NCI-H1105 (cell line): ENCODE data around the gene IER5L.

Experiments
- DNase-seq: peaks from one replicate; lab custom pipeline; 2025; lab: John Stamatoyannopoulos, UW

The IER5L gene

DNA sequence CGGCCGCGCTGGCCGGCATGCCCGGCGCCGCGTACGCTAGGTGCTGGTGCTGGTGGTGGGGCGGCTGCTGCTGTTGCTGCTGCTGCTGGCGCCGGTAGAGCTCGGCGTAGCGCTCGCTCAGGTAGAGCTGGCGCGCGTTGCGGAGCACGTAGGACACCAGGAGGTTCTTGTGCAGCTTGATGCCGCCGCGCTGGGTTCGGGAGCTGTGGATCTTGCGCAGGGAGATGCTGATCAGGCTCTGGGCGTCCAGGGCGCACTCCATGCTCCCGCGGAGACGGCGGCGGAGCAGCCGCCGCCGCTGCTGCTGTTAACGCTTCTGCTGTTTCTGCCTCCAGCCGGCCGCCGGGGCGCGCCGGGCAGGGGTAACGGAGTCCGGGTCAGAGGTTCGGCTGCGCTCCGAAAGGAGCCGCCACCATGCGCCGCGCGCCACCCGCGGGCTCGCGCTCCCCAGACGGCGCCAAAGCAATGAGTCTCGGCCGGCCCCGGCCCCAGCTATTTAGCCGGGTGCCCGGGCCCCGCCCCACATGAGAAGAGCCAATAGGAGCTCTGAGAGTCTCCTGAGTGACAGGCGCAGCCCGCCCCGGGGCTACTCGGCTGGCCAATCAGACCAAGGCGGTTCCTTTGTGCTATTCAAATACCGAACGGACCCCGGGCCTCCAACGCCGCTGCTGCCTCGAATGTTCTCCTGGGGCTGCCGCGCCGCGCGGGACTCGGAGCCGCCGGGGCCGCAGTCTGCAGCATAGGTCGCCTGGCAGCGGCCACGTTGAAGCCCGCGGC is at the start of gene IER5L:
Gene IER5L, minus strand, starts transcription at position 471 of the 777 bp plus-strand sequence. Its CDS starts 209 bp downstream, at position 262.
- DNase-seq = peak; percentile 91

GRCh38 chr9:129227843-129228189 is 49.8 kb upstream of the IER5L start:
- no peak for DNase-seq

DNA sequence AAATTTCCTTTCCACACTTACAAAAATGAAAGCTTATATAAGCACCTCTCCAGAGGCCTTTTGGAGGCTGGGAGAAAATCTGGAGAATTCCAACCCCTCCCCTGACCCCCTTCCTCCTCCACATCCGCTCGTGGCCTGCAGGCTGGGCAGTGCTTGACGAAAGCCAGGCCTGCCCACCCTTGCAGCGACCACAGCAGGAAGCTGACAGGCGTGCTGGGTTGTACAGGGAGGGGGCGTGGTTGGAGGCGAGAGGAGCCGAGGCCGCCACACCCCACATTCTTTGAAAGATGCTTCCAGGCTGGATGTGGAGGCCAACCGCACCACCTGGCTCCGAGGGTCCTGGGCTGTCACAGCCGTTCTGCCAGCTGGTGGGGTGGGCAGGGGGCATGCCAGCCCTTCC is 47.8 kb upstream of the IER5L start:
- no peak for DNase-seq

DNA sequence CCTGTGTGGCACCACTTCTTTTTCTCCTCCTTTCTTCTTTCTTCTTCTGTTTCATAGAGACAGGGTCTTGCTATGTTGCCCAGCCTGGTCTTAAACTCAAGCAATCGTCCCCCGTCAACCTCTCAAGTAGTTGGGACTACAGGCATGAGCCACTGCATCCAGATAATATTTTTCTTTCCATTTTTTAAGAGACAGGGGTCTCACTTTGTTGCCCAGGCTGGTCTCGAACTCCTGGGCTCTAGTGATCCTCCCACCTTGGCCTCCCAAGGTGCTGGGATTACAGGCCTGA is 47.4 kb upstream of the IER5L start:
- DNase-seq = no peak

DNA sequence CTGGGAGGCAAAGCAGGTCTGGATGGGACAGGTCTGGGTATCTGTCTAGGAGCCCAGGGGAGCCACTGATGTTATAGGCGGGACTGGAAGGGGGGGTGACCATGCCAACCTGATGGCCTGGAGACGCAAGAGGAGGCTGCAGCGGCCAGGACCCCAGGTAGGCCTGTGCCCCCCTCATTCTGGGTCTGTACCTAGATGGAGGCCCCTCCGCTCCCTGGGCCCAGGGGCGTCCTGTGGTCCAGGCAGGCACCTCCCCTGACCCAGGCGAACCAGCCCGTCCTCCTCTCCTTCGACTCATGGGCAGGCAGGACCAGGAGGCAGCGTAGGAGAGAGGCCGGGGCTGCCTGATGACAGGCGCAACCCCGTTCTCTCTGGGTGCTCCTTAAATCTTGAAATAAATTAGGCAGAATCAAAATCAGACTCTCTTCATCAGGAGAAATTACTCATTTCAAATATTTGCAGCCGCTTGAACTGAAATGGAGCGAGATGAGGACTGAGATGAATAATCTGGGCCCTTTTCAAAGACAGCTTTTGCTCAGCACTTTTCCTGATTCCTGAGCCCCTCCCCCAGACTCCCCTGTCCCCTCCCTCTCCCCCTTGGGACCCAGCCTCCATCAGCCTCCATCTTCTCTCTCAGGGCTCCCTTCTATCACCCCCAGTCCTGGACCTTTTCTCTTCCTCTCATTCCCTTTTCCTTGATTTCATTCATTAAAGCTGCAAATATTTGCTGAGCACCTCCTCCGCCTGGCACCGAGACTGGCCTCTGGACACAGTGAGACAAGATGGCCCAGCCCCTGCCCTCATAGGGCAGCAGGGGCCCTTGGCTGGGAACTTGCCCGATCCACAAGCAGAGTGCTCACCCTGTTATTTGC is 46.8 kb upstream of the IER5L start:
- no peak for DNase-seq

DNA sequence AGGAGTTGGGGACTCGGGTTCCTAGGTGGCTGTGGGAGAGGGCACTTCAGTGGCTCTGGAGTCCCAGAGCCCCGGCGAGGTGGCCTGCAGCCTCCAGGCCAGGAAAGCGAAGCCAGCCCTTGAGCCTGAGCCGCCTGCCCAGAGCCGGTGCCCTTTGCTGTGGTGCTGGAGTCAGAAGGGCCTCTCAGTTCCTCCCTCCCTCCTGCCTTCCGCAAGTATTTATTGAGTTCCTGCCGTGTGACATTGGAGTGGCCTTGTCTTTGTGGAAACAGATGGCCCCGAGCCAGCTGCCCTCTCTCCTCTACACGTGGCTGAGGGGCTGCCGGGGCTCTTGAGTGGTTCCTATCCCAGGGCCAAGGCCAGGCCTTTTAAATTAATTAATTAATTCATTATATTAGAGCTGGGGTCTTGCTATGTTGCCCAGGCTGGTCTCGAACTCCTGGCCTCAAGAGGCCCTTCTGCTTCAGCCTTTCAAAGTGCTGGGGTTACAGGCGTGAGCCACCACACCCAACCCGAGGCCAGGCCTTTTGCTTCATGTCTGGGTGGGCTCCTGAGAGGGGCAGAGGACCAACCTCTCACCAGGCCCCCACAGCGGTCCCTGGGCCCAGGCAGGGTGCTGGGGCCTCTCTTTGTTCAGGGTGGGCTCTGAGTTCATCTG is 45.6 kb upstream of the IER5L start:
- no peak for DNase-seq

DNA sequence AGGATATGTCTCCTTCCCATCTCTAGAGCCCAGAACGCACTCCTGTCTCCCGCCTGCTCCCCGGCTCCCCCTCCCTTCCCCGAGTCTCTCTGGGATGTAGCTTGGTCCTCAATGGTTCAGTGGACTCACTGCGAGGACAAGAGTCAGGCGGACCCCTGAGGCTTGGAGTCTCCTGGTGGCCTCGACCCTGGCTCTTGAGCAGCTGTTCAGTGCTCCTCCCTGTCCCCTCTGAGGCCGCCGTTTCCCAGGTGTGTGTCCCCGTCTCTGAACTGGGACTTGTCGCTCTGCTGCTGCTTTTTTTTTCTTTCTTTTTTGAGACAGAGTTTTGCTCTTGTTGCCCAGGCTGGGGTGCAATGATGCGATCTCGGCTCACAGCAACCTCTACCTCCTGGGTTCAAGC is 44.8 kb upstream of the IER5L start:
- no peak for DNase-seq

DNA sequence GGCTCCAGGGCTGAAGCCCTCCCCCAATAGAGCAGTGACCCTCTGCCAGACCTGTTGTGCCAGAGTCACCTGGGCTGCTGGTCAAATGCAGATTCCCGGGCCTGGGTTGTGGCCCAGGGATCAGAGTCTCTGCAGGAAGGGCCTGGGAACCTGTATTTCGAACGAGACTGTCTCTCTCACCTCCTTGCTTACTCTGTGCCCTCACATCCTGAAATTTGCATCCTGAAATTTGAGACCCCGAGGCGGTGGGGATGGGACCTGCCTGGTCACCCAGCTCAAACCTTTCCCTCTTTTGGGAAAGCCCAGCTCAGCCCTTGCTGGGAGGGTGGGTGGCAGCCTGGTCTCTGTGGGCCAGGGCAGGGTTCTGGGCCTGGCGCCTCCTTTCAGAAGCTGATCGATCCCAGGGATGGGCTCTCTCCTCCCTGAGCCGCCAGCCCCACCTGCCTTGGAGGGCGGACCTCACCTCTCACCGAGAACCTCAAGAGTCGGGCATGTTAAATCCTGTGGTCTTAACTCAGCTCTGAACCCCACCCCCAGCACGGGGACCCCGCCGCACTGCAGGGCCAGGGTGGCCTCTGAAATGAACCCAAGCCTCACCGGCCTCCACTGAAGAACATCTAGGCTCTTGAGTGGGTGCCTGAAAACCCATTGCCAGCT is 44.0 kb upstream of the IER5L start:
- DNase-seq = no peak

GRCh38 chr9:129221233-129221632 is 43.2 kb upstream of the IER5L start:
- DNase-seq = no peak

DNA sequence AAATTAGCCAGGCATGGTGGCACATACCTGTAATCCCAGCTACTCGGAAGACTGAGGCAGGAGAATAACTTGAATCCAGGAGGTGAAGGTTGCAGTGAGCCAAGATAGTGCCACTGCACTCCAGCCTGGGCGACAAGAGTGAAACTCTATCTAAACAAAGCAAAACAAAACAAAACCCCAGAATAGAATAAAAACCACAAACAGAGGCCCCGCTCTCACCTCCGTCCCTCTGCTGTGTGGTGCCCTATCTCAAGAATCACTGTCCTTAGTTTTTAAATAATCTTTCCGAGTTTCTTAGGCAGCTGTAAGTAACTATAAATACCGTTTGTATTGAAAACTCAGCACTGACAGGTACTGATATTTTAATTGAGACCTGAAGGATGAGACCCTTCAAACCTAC is 42.7 kb upstream of the IER5L start:
- DNase-seq = no peak

GRCh38 chr9:129218918-129219317 is 40.9 kb upstream of the IER5L start:
- no peak for DNase-seq

- no peak for DNase-seq
Measured at GRCh38 chr9:129218272-129218625, 40.2 kb upstream of the IER5L start.

GRCh38 chr9:129213551-129213950 is 35.5 kb upstream of the IER5L start:
- no peak for DNase-seq

DNA sequence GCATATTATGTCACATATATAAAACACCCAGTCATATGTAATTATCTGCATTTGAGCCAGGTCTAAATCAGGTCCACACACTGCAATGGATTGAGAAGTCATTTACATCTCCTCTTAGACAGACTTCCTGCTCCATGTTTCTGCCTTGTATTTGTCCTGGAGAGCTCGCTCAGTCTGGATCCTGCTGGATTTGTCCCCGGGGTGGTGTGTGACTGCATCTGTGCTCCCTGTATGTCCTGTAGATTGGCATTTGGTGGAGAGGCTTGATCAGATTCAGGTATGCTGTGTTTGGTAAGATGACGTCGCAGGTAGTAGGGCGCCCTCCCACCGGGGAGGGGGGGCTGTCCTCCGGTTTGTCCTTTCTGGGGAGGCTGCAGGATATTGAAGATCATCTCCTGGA is 33.6 kb upstream of the IER5L start:
- DNase-seq = no peak

DNA sequence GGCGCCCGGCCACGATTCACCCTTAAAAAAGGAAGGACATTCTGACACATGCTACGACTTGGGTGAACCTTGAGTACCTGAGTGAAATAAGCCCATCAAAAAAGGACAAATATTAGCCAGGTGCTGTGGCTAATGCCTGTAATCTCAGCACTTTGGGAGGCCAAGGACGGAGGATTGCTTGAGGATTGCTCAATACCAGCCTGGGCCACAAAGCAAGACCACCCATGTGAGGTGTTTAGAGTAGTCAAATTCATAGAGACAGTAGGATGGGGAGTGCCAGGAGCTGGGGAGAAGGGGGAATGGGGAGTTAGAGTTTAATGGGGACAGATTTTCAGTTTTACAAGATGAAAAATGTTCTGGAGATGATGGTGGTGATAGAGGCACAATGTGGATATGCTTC is 32.1 kb upstream of the IER5L start:
- DNase-seq = no peak

- no peak for DNase-seq
Measured at GRCh38 chr9:129209580-129209979, 31.5 kb upstream of the IER5L start.

- no peak for DNase-seq
Measured at GRCh38 chr9:129209109-129209508, 31.0 kb upstream of the IER5L start.

- no peak for DNase-seq
Measured at GRCh38 chr9:129208207-129209032, 30.4 kb upstream of the IER5L start.

- no peak for DNase-seq
Measured at GRCh38 chr9:129206905-129207304, 28.8 kb upstream of the IER5L start.

GRCh38 chr9:129206401-129206800 is 28.3 kb upstream of the IER5L start:
- no peak for DNase-seq

- no peak for DNase-seq
Measured at GRCh38 chr9:129204840-129205239, 26.8 kb upstream of the IER5L start.

DNA sequence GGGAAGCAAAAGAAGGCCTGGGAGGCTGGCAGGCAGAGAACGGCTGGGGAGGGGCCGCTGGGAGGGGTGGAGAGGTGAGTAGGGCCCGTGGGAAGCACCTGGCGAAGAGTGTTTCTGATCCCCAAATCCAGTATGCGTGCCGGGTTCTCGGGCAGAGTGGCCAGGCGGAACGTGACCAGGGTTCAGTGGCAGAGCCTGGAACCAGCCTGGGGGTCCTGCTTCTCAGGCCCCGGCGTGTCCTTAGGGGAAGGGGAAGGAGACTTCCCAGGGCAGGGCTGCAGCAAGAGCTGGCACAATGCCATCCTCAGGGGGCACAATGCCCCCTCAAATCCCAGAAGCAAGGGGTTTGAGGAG is 25.5 kb upstream of the IER5L start:
- DNase-seq = no peak
